NCI-H526 (cell line): ENCODE measurements around the gene MARCHF5.
"Not testable (repeated sequence)": the region's sequence is repeated elsewhere in the genome, so short reads cannot be mapped to it uniquely, and the experiment has no call there.

ENCODE experiments used
- DNase-seq, 2 experiments: peaks; one replicate each; lab custom pipeline; 2025; lab: John Stamatoyannopoulos, UW

MARCHF5 gene

GRCh38 chr10:92387289-92387940 is 96.4 kb downstream of the MARCHF5 start:
- DNase-seq = no peak

- DNase-seq = not testable (repeated sequence)
Observed at GRCh38 chr10:92393173-92393572, 102.2 kb downstream of the MARCHF5 start.

DNA sequence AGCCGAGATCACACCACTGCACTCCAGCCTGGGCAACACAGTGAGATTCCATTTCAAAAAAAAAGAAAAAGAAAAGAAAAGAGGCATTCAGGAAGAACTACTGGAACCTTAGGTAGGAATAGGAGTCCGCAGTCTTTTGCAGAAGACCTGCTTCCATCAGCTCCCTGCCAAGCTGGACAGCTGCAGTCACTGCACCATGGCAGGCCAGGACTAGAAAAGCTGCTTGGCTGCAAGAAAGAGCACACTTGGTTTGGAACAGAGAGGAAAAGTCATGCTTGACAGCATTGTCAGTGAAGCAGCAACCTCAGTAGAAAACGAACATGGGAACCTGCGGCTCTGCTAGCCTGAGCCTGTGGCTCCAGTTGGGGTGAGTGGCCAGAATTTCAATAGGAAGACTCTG is 104.3 kb downstream of the MARCHF5 start:
- no peak for DNase-seq

DNA sequence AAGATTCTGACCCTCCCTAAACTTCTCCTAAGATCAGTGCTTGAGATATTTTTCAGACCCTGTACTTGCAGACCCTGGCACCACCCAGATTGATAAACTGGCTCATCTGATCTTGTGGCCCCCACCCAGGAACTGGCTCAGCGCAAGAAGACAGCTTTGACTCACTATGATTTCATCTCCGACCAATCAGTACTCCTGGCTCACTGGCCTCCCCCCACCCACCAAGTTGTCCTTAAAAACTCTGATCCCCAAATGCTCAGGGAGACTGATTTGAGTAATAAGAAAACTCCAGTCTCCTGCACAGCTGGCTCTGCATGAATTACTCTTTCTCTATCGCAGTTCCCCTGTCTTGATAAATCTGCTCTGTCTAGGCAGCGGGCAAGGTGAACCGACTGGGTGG is 111.3 kb downstream of the MARCHF5 start:
- DNase-seq = not testable (repeated sequence)
